ENCODE data around the gene ROBO1. TPM values are rescaled to one million over a fixed set of nuclear protein-coding genes. Genes with fewer than 3 reads are reported as not detected.

ROBO1 gene
- total and polyA plus RNA-seq, 2 donors (not counting 3 experiments of a cell fraction or from before 2014, with no cell fraction given), result 5.9 to 14.2 TPM

DNA sequence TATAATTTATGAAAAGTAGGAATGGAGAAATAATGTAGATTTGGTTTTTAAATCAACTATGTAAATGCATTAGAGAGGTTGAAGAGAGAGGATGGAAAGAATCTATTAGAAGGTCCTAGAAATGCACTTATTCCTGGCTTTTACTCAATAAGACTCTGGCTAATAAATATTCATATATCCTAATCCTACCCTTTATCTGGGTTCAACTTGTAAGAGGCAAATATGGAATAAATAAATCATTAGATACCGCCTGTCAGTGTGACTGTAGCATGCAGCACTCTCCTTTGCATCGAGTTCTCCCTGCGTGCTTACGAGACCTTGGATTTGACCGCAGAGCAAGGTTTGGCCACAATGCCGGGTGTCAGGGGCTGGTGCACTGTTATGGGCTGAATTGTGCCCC is 1156.5 kb downstream of the ROBO1 start:
- no peak for DNase-seq (ENCODE audit: low read depth, low spot score)
- Histone ChIP-seq H3K9ac (replicated peaks; ENCODE audit: extremely low read depth, insufficient read depth, low read length) (no peak overlapping the region), H3K79me2 (ENCODE audit: control insufficient read depth, insufficient read depth, low read length) (no peaks in the 10 kb centered on the region), H3K4me3 (replicated peaks in 1 of 3; ENCODE audit: insufficient read depth in 1 of 3, low read depth in 1 of 3, low read length in 3 of 3) (no peak overlapping the region), H4K20me1 (replicated peaks; ENCODE audit: control insufficient read depth, extremely low read depth, insufficient read depth, low read length) (no peaks in the 10 kb centered on the region), H3K27me3 (ENCODE audit: control insufficient read depth in 2 of 2, insufficient read depth in 2 of 2, low read length in 2 of 2) (no peaks in the 10 kb centered on the region), H3K4me1 (ENCODE audit: control insufficient read depth, extremely low read depth, insufficient read depth, low read length) (no peaks in the 10 kb centered on the region), H3K9me1 (replicated peaks; ENCODE audit: control insufficient read depth, extremely low read depth, insufficient read depth, low read length) (no peaks in the 10 kb centered on the region), H3K4me2 (ENCODE audit: insufficient read depth, low read length) (no peak overlapping the region), H3K27ac (ENCODE audit: insufficient read depth, low read depth, low read length) (no peak overlapping the region), H3K36me3 (ENCODE audit: control insufficient read depth in 2 of 2, extremely low read depth in 1 of 2, insufficient read depth in 2 of 2, low read length in 2 of 2) (no peaks in the 10 kb centered on the region), H3K9me3 (replicated peaks; ENCODE audit: control insufficient read depth, insufficient read depth, low read length) (no peaks in the 10 kb centered on the region), H2AFZ (ENCODE audit: low read depth, low read length) (no peak overlapping the region)
- no peak for TF ChIP-seq FOS (IDR thresholded peaks at IDR 0.05; ENCODE audit: borderline replicate concordance, insufficient read depth, low read length)
- ChIA-PET POLR2A (no interaction called here), CTCF (no interaction called here)
- intact Hi-C loops (cut with micrococcal nuclease) (no loop called here), dilution Hi-C loops (cut with MboI; ENCODE audit: extremely low pct_ligation_motif_present, low sequenced_read_pairs) (no loop called here)
- no peak for FAIRE-seq
- BruUV-seq (replicated peaks), result no TSS peak

DNA sequence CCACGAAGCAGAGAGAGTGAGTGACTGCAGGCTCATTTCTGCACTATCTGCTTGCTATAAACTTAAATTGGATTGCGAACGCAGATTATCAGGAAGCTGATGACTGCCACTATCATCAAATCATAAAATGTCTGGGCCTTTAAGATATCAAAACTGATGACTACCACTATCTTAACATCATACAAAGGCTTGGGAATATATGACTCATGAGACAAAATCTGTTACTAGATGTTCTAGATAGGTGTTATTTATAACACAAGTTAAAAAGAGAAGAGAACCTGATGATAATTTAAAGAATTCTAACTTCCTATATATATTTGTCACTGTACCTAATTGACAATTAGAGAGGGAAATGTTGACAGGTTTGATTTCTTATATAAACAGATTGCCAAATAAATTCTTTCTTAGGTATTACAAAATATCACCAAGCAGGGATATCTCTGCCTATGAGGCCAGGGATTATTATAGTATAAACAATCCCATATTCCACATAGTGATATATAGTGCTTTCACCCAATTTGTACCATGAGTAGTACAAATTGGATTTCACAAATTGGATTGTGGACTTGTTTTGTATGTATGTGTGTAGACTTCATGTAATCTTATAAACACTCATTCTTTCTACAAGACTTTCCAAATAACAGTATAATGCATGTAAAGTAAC is 1157.2 kb downstream of the ROBO1 start:
- Histone ChIP-seq H3K79me2 (ENCODE audit: control insufficient read depth, insufficient read depth, low read length) (no peaks in the 10 kb centered on the region), H4K20me1 (replicated peaks; ENCODE audit: control insufficient read depth, extremely low read depth, insufficient read depth, low read length) (no peaks in the 10 kb centered on the region), H2AFZ (ENCODE audit: low read depth, low read length) (no peak overlapping the region), H3K9ac (replicated peaks; ENCODE audit: extremely low read depth, insufficient read depth, low read length) (no peak overlapping the region), H3K27ac (ENCODE audit: insufficient read depth, low read depth, low read length) (no peak overlapping the region), H3K4me2 (ENCODE audit: insufficient read depth, low read length) (no peak overlapping the region), H3K4me1 (ENCODE audit: control insufficient read depth, extremely low read depth, insufficient read depth, low read length) (no peaks in the 10 kb centered on the region), H3K9me1 (replicated peaks; ENCODE audit: control insufficient read depth, extremely low read depth, insufficient read depth, low read length) (no peaks in the 10 kb centered on the region), H3K4me3 (replicated peaks in 1 of 3; ENCODE audit: insufficient read depth in 1 of 3, low read depth in 1 of 3, low read length in 3 of 3) (no peak overlapping the region), H3K9me3 (replicated peaks; ENCODE audit: control insufficient read depth, insufficient read depth, low read length) (no peaks in the 10 kb centered on the region), H3K27me3 (ENCODE audit: control insufficient read depth in 2 of 2, insufficient read depth in 2 of 2, low read length in 2 of 2) (no peaks in the 10 kb centered on the region), H3K36me3 (ENCODE audit: control insufficient read depth in 2 of 2, extremely low read depth in 1 of 2, insufficient read depth in 2 of 2, low read length in 2 of 2) (no peaks in the 10 kb centered on the region)
- intact Hi-C loops (cut with micrococcal nuclease) (no loop called here), dilution Hi-C loops (cut with MboI; ENCODE audit: extremely low pct_ligation_motif_present, low sequenced_read_pairs) (no loop called here)
- no TSS peak for BruUV-seq (replicated peaks)
- TF ChIP-seq MYC (IDR thresholded peaks at IDR 0.05; ENCODE audit: low read depth, low read length), result no peak
- no peak for TF ChIP-seq JUN (IDR thresholded peaks at IDR 0.05; ENCODE audit: borderline replicate concordance, insufficient read depth, insufficient read length, low read depth)
- POLR2A ChIA-PET, result no interaction called here
- DNase-seq (ENCODE audit: low read depth, low spot score) (no peak), FAIRE-seq (no peak)
- CTCF ChIA-PET, result no interaction called here

Measured in endothelial cell of umbilical vein (primary cell).